ENCODE results near the gene CAPN2.

The CAPN2 gene

DNA sequence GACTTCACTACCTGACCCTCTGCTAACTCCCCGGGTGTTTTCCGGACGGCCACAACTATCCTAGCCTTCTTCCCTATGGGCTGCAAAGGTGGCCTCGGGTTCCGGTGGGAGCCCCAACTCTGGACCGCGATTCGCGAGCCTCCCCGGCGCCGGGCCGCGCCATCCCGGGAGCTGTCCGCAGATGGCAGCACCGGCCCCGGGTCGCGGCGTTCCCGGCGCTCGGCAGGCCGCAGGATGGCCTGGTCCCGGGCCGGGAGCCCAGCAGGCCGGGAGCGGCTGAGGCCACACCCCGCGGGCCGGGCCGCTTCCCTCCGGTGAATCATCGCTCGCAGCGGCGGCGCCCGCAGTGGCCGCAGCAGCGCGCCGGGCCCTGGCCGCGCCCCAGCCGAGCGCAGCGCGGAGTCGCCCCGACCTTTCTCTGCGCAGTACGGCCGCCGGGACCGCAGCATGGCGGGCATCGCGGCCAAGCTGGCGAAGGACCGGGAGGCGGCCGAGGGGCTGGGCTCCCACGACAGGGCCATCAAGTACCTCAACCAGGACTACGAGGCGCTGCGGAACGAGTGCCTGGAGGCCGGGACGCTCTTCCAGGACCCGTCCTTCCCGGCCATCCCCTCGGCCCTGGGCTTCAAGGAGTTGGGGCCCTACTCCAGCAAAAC is at the start of gene CAPN2:
CAPN2 (plus strand) TSS at position 346 of the 656 bp plus-strand sequence; CDS start at position 448, 102 bp downstream.
- peaks cover 48% of the 10 kb centered on the region for H3K4me1 Mint-ChIP-seq (ENCODE audit: low read depth)
- H3K4me3 Mint-ChIP-seq = peak within 1 kb of the TSS; percentile 81
- DNase-seq (ENCODE audit: low spot score) = peak; percentile 75
- H3K27ac Mint-ChIP-seq = peak within 1 kb of the TSS; percentile 92
- peaks cover 5% of the 10 kb centered on the region for H3K27me3 Mint-ChIP-seq (ENCODE audit: low read depth)
- H3K9me3 Mint-ChIP-seq = no peaks in the 10 kb centered on the region
- peaks cover 30% of the 10 kb centered on the region for H3K36me3 Mint-ChIP-seq (ENCODE audit: low read depth)

- Mint-ChIP-seq H3K36me3 (ENCODE audit: low read depth) (no peaks in the 10 kb centered on the region), H3K27me3 (ENCODE audit: low read depth) (peaks cover 18% of the 10 kb centered on the region), H3K4me3 (no peak overlapping the region), H3K9me3 (no peaks in the 10 kb centered on the region), H3K4me1 (ENCODE audit: low read depth) (peaks cover 1% of the 10 kb centered on the region), H3K27ac (no peak overlapping the region)
- DNase-seq (ENCODE audit: low spot score) = no peak
Measured at GRCh38 chr1:223662943-223663342, 49.4 kb upstream of the CAPN2 start.

GRCh38 chr1:223664106-223664505 is 48.2 kb upstream of the CAPN2 start:
- no peak overlapping the region for H3K4me3 Mint-ChIP-seq
- peaks cover 1% of the 10 kb centered on the region for H3K4me1 Mint-ChIP-seq (ENCODE audit: low read depth)
- H3K27ac Mint-ChIP-seq = no peak overlapping the region
- no peaks in the 10 kb centered on the region for H3K36me3 Mint-ChIP-seq (ENCODE audit: low read depth)
- no peaks in the 10 kb centered on the region for H3K9me3 Mint-ChIP-seq
- peaks cover 21% of the 10 kb centered on the region for H3K27me3 Mint-ChIP-seq (ENCODE audit: low read depth)
- DNase-seq (ENCODE audit: low spot score) = no peak

DNA sequence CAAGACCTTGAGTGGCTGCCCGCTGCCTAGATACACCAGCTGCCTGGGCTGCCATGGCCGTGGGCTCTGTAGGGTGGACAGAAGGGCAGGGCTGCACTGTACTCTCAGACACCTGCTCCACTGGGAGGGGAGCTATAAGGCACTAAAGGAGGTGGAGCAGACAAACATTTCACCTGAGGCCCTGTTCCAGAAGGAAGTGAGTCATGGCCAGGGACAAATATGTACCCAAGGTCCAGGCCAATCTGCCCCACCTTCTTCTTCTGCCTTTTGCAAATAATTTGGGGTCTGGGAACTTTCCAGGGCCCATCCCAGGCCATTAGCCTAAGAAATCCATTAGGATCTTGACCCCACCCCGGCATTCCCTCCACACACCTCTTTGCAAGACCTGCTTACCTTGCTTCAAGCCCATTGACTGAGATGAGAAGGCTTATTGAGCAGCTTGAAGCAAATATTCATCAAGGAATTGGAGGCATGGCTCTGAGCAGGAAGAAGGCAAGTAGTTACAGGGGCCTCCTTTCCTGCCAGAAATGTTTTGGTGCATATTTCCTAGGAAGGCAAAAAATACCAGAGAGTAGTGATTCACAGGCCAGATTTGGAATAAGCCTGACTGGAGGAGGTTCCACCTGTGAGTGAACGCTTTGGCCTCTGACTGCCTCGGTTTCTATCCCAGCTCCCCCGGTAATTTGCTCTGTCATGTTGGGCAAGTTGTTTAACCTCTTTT is 46.6 kb upstream of the CAPN2 start, which contains the start of gene CAPN8:
CAPN8 (minus strand) TSS at position 110 of the 721 bp plus-strand sequence; CDS start at position 55, 55 bp downstream.
- Mint-ChIP-seq H3K9me3 (no peaks in the 10 kb centered on the region), H3K27ac (no peak within 1 kb of the TSS), H3K4me3 (no peak within 1 kb of the TSS), H3K36me3 (ENCODE audit: low read depth) (no peaks in the 10 kb centered on the region), H3K4me1 (ENCODE audit: low read depth) (peaks cover 1% of the 10 kb centered on the region), H3K27me3 (ENCODE audit: low read depth) (peaks cover 16% of the 10 kb centered on the region)
- DNase-seq (ENCODE audit: low spot score) = no peak

DNA sequence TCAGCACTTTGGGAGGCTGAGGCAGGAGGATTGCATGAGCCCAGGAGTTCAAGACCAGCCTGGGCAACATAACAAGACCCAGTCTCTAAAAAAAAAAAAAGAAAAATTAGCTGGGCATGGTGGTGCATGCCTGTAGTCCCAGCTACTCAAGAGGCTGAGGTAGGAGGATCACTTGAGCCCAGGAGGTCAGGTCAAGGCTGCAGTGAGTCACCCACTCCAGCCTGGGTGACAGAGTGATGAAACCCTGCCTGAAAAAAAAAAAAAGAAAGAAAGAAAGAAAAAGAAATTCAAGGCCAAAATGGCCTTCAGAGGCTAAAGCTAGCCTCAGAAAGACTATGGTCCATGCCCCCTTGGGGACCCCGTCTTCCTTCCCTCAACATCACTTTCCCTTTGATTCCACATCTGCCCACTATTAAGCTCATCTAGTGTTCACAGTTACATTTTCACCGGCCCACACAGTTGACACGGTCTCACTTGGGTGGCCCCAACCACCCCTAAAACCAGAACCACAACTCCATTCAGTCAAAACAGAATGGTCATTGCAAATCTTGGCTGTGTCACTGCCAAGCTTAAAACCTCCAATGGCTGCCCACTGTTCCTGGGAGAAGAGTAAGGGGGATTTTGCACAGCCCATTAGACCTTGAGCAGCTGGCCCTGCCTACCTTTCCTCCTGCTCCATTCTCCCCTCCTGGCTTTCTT is 44.7 kb upstream of the CAPN2 start:
- H3K9me3 Mint-ChIP-seq = no peaks in the 10 kb centered on the region
- peaks cover 17% of the 10 kb centered on the region for H3K27me3 Mint-ChIP-seq (ENCODE audit: low read depth)
- no peak overlapping the region for H3K4me3 Mint-ChIP-seq
- no peak overlapping the region for H3K27ac Mint-ChIP-seq
- H3K36me3 Mint-ChIP-seq (ENCODE audit: low read depth) = no peaks in the 10 kb centered on the region
- H3K4me1 Mint-ChIP-seq (ENCODE audit: low read depth) = peaks cover 1% of the 10 kb centered on the region
- no peak for DNase-seq (ENCODE audit: low spot score)

GRCh38 chr1:223669003-223669795 is 43.1 kb upstream of the CAPN2 start:
- Mint-ChIP-seq H3K27ac (no peak overlapping the region), H3K9me3 (no peaks in the 10 kb centered on the region), H3K4me1 (ENCODE audit: low read depth) (no peaks in the 10 kb centered on the region), H3K4me3 (no peak overlapping the region), H3K36me3 (ENCODE audit: low read depth) (no peaks in the 10 kb centered on the region), H3K27me3 (ENCODE audit: low read depth) (peaks cover 8% of the 10 kb centered on the region)
- no peak for DNase-seq (ENCODE audit: low spot score)

GRCh38 chr1:223670458-223671159 is 41.7 kb upstream of the CAPN2 start:
- Mint-ChIP-seq H3K9me3 (peaks cover 7% of the 10 kb centered on the region), H3K27ac (no peak overlapping the region), H3K4me1 (ENCODE audit: low read depth) (no peaks in the 10 kb centered on the region), H3K4me3 (no peak overlapping the region), H3K27me3 (ENCODE audit: low read depth) (peaks cover 8% of the 10 kb centered on the region), H3K36me3 (ENCODE audit: low read depth) (no peaks in the 10 kb centered on the region)
- peak; percentile 6 for DNase-seq (ENCODE audit: low spot score)

- Mint-ChIP-seq H3K27ac (no peak overlapping the region), H3K4me3 (no peak overlapping the region), H3K27me3 (ENCODE audit: low read depth) (peaks cover 5% of the 10 kb centered on the region), H3K9me3 (peaks cover 7% of the 10 kb centered on the region), H3K4me1 (ENCODE audit: low read depth) (no peaks in the 10 kb centered on the region), H3K36me3 (ENCODE audit: low read depth) (no peaks in the 10 kb centered on the region)
- no peak for DNase-seq (ENCODE audit: low spot score)
Measured at GRCh38 chr1:223674119-223674890, 38.0 kb upstream of the CAPN2 start.

DNA sequence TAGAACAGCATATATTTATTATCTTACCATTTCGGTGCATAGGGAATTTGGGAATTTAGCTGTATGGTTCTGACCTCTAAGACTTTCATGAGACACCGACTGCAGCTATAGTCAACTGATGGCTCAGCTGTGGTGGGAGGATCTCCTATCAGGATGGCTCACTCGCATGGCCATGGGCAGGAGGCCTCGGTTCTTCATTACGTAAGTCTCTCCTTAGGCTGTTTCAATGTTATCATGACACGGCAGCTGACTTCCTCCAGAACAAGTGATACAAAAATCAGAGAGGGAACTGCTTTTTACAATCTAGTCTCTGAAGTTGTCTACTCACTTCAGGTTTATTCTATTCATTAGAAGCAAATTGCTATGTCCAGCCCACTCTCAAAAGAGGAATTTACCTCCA is 33.5 kb upstream of the CAPN2 start:
- peaks cover 8% of the 10 kb centered on the region for H3K27me3 Mint-ChIP-seq (ENCODE audit: low read depth)

GRCh38 chr1:223680188-223680587 is 32.2 kb upstream of the CAPN2 start:
- Mint-ChIP-seq H3K4me1 (ENCODE audit: low read depth) (no peaks in the 10 kb centered on the region), H3K36me3 (ENCODE audit: low read depth) (no peaks in the 10 kb centered on the region), H3K4me3 (no peak overlapping the region), H3K9me3 (no peaks in the 10 kb centered on the region), H3K27ac (no peak overlapping the region), H3K27me3 (ENCODE audit: low read depth) (peaks cover 15% of the 10 kb centered on the region)
- no peak for DNase-seq (ENCODE audit: low spot score)

More for the DNA sequence above, 33.5 kb upstream of the CAPN2 start:
- H3K4me3 Mint-ChIP-seq = no peak overlapping the region
- H3K36me3 Mint-ChIP-seq (ENCODE audit: low read depth) = no peaks in the 10 kb centered on the region
- H3K4me1 Mint-ChIP-seq (ENCODE audit: low read depth) = no peaks in the 10 kb centered on the region
- no peak for DNase-seq (ENCODE audit: low spot score)
- H3K9me3 Mint-ChIP-seq = peaks cover 7% of the 10 kb centered on the region
- no peak overlapping the region for H3K27ac Mint-ChIP-seq

- DNase-seq (ENCODE audit: low spot score) = no peak
- Mint-ChIP-seq H3K4me3 (no peak overlapping the region), H3K4me1 (ENCODE audit: low read depth) (no peaks in the 10 kb centered on the region), H3K36me3 (ENCODE audit: low read depth) (no peaks in the 10 kb centered on the region), H3K9me3 (no peaks in the 10 kb centered on the region), H3K27ac (no peak overlapping the region), H3K27me3 (ENCODE audit: low read depth) (peaks cover 24% of the 10 kb centered on the region)
Measured at GRCh38 chr1:223682502-223682901, 29.8 kb upstream of the CAPN2 start.

DNA sequence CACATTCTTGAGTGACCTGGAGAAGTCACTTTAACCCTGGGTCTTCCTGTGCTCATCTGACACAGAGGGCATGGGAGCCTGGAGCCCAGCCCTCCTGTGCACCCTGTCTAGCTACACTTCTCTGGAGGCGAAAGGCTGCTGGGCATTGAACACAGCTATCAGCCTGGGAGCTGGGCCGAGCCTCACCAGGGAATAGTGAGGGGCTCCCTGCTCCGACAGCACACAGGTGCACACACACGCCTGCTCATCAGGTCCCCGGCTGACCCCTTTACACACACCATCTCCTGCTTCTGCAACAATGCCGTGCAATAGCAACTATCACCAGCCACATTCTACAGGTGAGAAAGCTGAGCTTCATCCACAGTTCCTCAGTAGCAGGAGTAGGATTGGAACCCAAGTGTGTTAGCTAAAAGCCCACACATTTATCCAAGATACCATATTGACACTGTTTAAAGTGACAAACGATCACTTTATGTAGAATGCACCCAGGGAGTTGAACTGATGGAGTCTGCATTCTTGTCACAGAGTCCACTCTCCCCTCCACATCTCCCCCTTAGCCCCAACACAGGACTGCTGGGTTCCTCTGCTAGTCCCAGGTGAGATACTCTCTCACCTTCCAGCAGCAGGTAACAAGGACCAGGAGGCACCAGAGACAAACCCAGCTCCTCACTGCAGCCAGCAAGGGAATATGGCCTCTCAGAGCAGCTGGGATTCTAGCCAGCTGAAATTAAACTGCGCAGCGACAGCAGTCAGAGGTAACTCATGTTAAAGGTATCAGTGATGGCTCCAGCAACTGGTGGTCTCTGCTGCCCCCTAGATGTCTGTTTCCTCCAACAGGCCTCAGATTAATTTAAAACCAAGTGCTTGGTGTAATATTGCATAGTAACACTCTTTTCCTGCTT is 28.5 kb upstream of the CAPN2 start:
- Mint-ChIP-seq H3K4me1 (ENCODE audit: low read depth) (no peaks in the 10 kb centered on the region), H3K27me3 (ENCODE audit: low read depth) (peaks cover 24% of the 10 kb centered on the region), H3K4me3 (no peak overlapping the region), H3K9me3 (no peaks in the 10 kb centered on the region), H3K36me3 (ENCODE audit: low read depth) (no peaks in the 10 kb centered on the region), H3K27ac (no peak overlapping the region)
- no peak for DNase-seq (ENCODE audit: low spot score)
